AG04450 (cell line): ENCODE results near the gene MPPED2. TPM values are rescaled to one million over a fixed set of nuclear protein-coding genes. Genes with fewer than 3 reads are reported as not detected.

Source experiments
- CTCF ChIA-PET: fragments of 300-600, 350-600 bp; formaldehyde crosslinking; extraction: SDS; loops from one replicate; lab custom pipeline; 2022; ENCODE audit warnings: antibody characterized with exemption, inconsistent platforms; lab: Charles Lee
- POLR2A ChIA-PET: fragments of 350-600 bp; formaldehyde crosslinking; extraction: SDS; loops from one replicate; lab custom pipeline; 2021; ENCODE audit warnings: antibody characterized with exemption, inconsistent platforms; lab: Yijun Ruan, JAX
- DNase-seq: peaks from one replicate; pipeline ENCODE4 v3.0.0-alpha.2; 2011; ENCODE audit warnings: low read depth, low spot score
- H3K27ac ChIP-seq: one replicate; pipeline ENCODE4 v1.5.1; 2012; ENCODE audit warnings: low read depth, low read length, control low read depth
- H3K27me3 ChIP-seq: one replicate; pipeline ENCODE4 v1.6.0; 2012; ENCODE audit warnings: low read length; ENCODE audit not compliant: control insufficient read depth, insufficient read depth
- H3K4me3 ChIP-seq: 2 replicates; pipeline ENCODE4 v1.5.1; 2011; ENCODE audit warnings: mild to moderate bottlenecking, low read depth, low read length, control low read depth
- H3K9me3 ChIP-seq: 2 replicates; pipeline ENCODE4 v1.5.1; 2012; ENCODE audit warnings: low read length; ENCODE audit not compliant: control insufficient read depth, insufficient read depth
- CTCF ChIP-seq: IDR thresholded peaks from 2 replicates; pipeline ENCODE4 v1.5.1; 2011; ENCODE audit warnings: low read depth, low read length, control low read depth, inconsistent platforms
- polyA plus RNA-seq: library from polyadenylated mRNA; depleted of rRNA; stranded (reverse); fragments of >200 nt; gene quantifications from 2 replicates; pipeline ENCODE4 v1.2.3, GENCODE V29; 2011

MPPED2 gene
- polyA plus RNA-seq, 1 experiment, result not detected

GRCh38 chr11:30377347-30377746, 208.8 kb downstream of the MPPED2 start:
- ChIA-PET CTCF (interaction anchor here (0.8 kb wide), 1 partner anchor 747 kb away, joined by 3 read pairs; no protein-coding TSS in a partner anchor), POLR2A (no interaction called here)
- Histone ChIP-seq H3K9me3 (no peaks in the 10 kb centered on the region), H3K4me3 (no peak overlapping the region), H3K27ac (no peak overlapping the region), H3K27me3 (no peaks in the 10 kb centered on the region)
- no peak for DNase-seq
- TF ChIP-seq CTCF, result no peak

- ChIA-PET POLR2A (no interaction called here), CTCF (no interaction called here)
- H3K27ac ChIP-seq, result no peak overlapping the region
- H3K4me3 ChIP-seq, result no peak overlapping the region
- no peaks in the 10 kb centered on the region for H3K9me3 ChIP-seq
- no peaks in the 10 kb centered on the region for H3K27me3 ChIP-seq
- DNase-seq, result no peak
- no peak for TF ChIP-seq CTCF
Measured at GRCh38 chr11:30370164-30370563, 216.0 kb downstream of the MPPED2 start.

- TF ChIP-seq CTCF, result no peak
- POLR2A ChIA-PET, result no interaction called here
- H3K4me3 ChIP-seq, result no peak overlapping the region
Measured at GRCh38 chr11:30368394-30368793, 217.8 kb downstream of the MPPED2 start.

GRCh38 chr11:30365793-30366517, 220.2 kb downstream of the MPPED2 start:
- Histone ChIP-seq H3K27ac (no peak overlapping the region), H3K9me3 (no peaks in the 10 kb centered on the region), H3K4me3 (no peak overlapping the region), H3K27me3 (no peaks in the 10 kb centered on the region)
- POLR2A ChIA-PET, result no interaction called here
- TF ChIP-seq CTCF, result no peak
- no peak for DNase-seq
- CTCF ChIA-PET, result no interaction called here

More at GRCh38 chr11:30368394-30368793, 217.8 kb downstream of the MPPED2 start:
- H3K27me3 ChIP-seq, result no peaks in the 10 kb centered on the region
- CTCF ChIA-PET, result no interaction called here
- no peaks in the 10 kb centered on the region for H3K9me3 ChIP-seq
- DNase-seq, result no peak
- H3K27ac ChIP-seq, result no peak overlapping the region

GRCh38 chr11:30364837-30365482, 221.2 kb downstream of the MPPED2 start:
- no peaks in the 10 kb centered on the region for H3K27me3 ChIP-seq
- TF ChIP-seq CTCF, result no peak
- no peak overlapping the region for H3K27ac ChIP-seq
- ChIA-PET CTCF (no interaction called here), POLR2A (no interaction called here)
- no peak for DNase-seq
- no peaks in the 10 kb centered on the region for H3K9me3 ChIP-seq
- no peak overlapping the region for H3K4me3 ChIP-seq
